ENCODE measurements around the gene SOX9. TPM values are rescaled to one million over a fixed set of nuclear protein-coding genes. Genes with fewer than 3 reads are reported as not detected.

The SOX9 gene
- total and polyA plus RNA-seq, 4 donors, result 0.42 to 1.7 (median 0.99) TPM

- H3K4me3 ChIP-seq (ENCODE audit: low read depth in 1 of 3, low read length in 3 of 3), result no peak overlapping the region
- no peaks in the 10 kb centered on the region for H3K9me3 ChIP-seq (ENCODE audit: control insufficient read depth in 4 of 4, low read length in 3 of 4)
- H3K4me1 ChIP-seq (ENCODE audit: control insufficient read depth in 4 of 4, insufficient read depth in 4 of 4, low read length in 3 of 4), result no peaks in the 10 kb centered on the region
- no peaks in the 10 kb centered on the region for H3K27me3 ChIP-seq (ENCODE audit: control insufficient read depth in 4 of 4, insufficient read depth in 4 of 4, low read length in 3 of 4)
- TF ChIP-seq NR2F2 (IDR thresholded peaks at IDR 0.05) (peak; percentile 16), ZBTB33 (IDR thresholded peaks at IDR 0.05) (no peak)
- no peak overlapping the region for H3K27ac ChIP-seq (ENCODE audit: low read depth in 1 of 2, low read length in 2 of 2)
- no peak overlapping the region for H3K9ac ChIP-seq (ENCODE audit: low read depth in 1 of 2, low read length in 2 of 2)
- no peak for DNase-seq (ENCODE audit: low spot score)
- WGBS, result 84% methylated on average over 11 of the region's 11 CpGs
- H3K36me3 ChIP-seq (ENCODE audit: control insufficient read depth in 4 of 4, insufficient read depth in 3 of 4, low read depth in 1 of 4, low read length in 3 of 4), result no peaks in the 10 kb centered on the region
Measured at GRCh38 chr17:72104164-72104862, 16.5 kb upstream of the SOX9 start.

GRCh38 chr17:72104863-72105234, 16.0 kb upstream of the SOX9 start:
- Histone ChIP-seq H3K36me3 (ENCODE audit: control insufficient read depth in 4 of 4, insufficient read depth in 3 of 4, low read depth in 1 of 4, low read length in 3 of 4) (no peaks in the 10 kb centered on the region), H3K4me1 (ENCODE audit: control insufficient read depth in 4 of 4, insufficient read depth in 4 of 4, low read length in 3 of 4) (no peaks in the 10 kb centered on the region), H3K9me3 (ENCODE audit: control insufficient read depth in 4 of 4, low read length in 3 of 4) (no peaks in the 10 kb centered on the region), H3K9ac (ENCODE audit: low read depth in 1 of 2, low read length in 2 of 2) (no peak overlapping the region), H3K27ac (ENCODE audit: low read depth in 1 of 2, low read length in 2 of 2) (no peak overlapping the region), H3K4me3 (ENCODE audit: low read depth in 1 of 3, low read length in 3 of 3) (no peak overlapping the region), H3K27me3 (ENCODE audit: control insufficient read depth in 4 of 4, insufficient read depth in 4 of 4, low read length in 3 of 4) (no peaks in the 10 kb centered on the region)
- WGBS, result 69% methylated on average over 6 of the region's 6 CpGs
- DNase-seq (ENCODE audit: low spot score), result no peak
- no peak for TF ChIP-seq YY1 (IDR thresholded peaks at IDR 0.05)
- TF ChIP-seq HNF4G (IDR thresholded peaks at IDR 0.05), result no peak
- TF ChIP-seq RAD21 (IDR thresholded peaks at IDR 0.05), result no peak
- no peak for TF ChIP-seq FOXA2 (IDR thresholded peaks at IDR 0.05)
- no peak for TF ChIP-seq HNF4A (conservative IDR thresholded peaks at IDR 0.05)
- TF ChIP-seq CTCF (IDR thresholded peaks at IDR 0.05; ENCODE audit: low read depth, low read length, missing input control), result no peak
- TF ChIP-seq JUND (IDR thresholded peaks at IDR 0.05), result no peak

GRCh38 chr17:72107100-72107499, 13.7 kb upstream of the SOX9 start:
- no peak for DNase-seq (ENCODE audit: low spot score)
- Histone ChIP-seq H3K27me3 (ENCODE audit: control insufficient read depth in 4 of 4, insufficient read depth in 4 of 4, low read length in 3 of 4) (peaks cover 0 to 3% (median 0%) of the 10 kb centered on the region in 4 donors), H3K36me3 (ENCODE audit: control insufficient read depth in 4 of 4, insufficient read depth in 3 of 4, low read depth in 1 of 4, low read length in 3 of 4) (no peaks in the 10 kb centered on the region), H3K27ac (ENCODE audit: low read depth in 1 of 2, low read length in 2 of 2) (no peak overlapping the region), H3K4me1 (ENCODE audit: control insufficient read depth in 4 of 4, insufficient read depth in 4 of 4, low read length in 3 of 4) (no peaks in the 10 kb centered on the region), H3K9ac (ENCODE audit: low read depth in 1 of 2, low read length in 2 of 2) (no peak overlapping the region), H3K9me3 (ENCODE audit: control insufficient read depth in 4 of 4, low read length in 3 of 4) (no peaks in the 10 kb centered on the region), H3K4me3 (ENCODE audit: low read depth in 1 of 3, low read length in 3 of 3) (no peak overlapping the region)
- TF ChIP-seq EGR1 (IDR thresholded peaks at IDR 0.05; ENCODE audit: low read depth in 2 of 2) (no peak), RAD21 (IDR thresholded peaks at IDR 0.05) (no peak), RXRA (IDR thresholded peaks at IDR 0.05) (no peak), REST (IDR thresholded peaks at IDR 0.05) (no peak), HNF4G (IDR thresholded peaks at IDR 0.05) (no peak), TAF1 (conservative IDR thresholded peaks at IDR 0.05) (no peak), MAX (IDR thresholded peaks at IDR 0.05) (no peak), HNF4A (conservative IDR thresholded peaks at IDR 0.05) (no peak), YY1 (IDR thresholded peaks at IDR 0.05) (no peak), ATF3 (IDR thresholded peaks at IDR 0.05) (no peak)
- 78% methylated on average over 5 of the region's 5 CpGs for WGBS
